Effector memory CD4-positive, alpha-beta T cell (primary cell): ENCODE measurements around the gene SSUH2.

Source experiments
- DNase-seq, 3 donors: peaks; one replicate each; pipeline ENCODE4 v3.0.0-alpha.2; 2020
- H3K27ac ChIP-seq: 2 replicates; pipeline ENCODE4 v1.7.0; 2013; ENCODE audit warnings: mild to moderate bottlenecking, low read length, moderate library complexity; ENCODE audit not compliant: insufficient read depth, poor library complexity, severe bottlenecking
- H3K27me3 ChIP-seq: replicated peaks from 2 replicates; pipeline ENCODE4 v1.7.0; 2013; ENCODE audit warnings: mild to moderate bottlenecking, low read length; ENCODE audit not compliant: insufficient read depth, control insufficient read depth, poor library complexity, severe bottlenecking
- H3K36me3 ChIP-seq: 2 replicates; pipeline ENCODE4 v1.7.0; 2013; ENCODE audit warnings: mild to moderate bottlenecking, low read length, moderate library complexity; ENCODE audit not compliant: control insufficient read depth, insufficient read depth
- H3K4me1 ChIP-seq: 2 replicates; pipeline ENCODE4 v1.7.0; 2013; ENCODE audit warnings: low read length, mild to moderate bottlenecking; ENCODE audit not compliant: control insufficient read depth, insufficient read depth, poor library complexity, severe bottlenecking
- H3K4me3 ChIP-seq: 2 replicates; pipeline ENCODE4 v1.7.0; 2013; ENCODE audit warnings: low read length, low read depth, mild to moderate bottlenecking; ENCODE audit not compliant: insufficient read depth, poor library complexity, severe bottlenecking
- H3K9me3 ChIP-seq: 2 replicates; pipeline ENCODE4 v1.7.0; 2013; ENCODE audit warnings: mild to moderate bottlenecking, low read length, moderate library complexity; ENCODE audit not compliant: control insufficient read depth

SSUH2 gene

DNA sequence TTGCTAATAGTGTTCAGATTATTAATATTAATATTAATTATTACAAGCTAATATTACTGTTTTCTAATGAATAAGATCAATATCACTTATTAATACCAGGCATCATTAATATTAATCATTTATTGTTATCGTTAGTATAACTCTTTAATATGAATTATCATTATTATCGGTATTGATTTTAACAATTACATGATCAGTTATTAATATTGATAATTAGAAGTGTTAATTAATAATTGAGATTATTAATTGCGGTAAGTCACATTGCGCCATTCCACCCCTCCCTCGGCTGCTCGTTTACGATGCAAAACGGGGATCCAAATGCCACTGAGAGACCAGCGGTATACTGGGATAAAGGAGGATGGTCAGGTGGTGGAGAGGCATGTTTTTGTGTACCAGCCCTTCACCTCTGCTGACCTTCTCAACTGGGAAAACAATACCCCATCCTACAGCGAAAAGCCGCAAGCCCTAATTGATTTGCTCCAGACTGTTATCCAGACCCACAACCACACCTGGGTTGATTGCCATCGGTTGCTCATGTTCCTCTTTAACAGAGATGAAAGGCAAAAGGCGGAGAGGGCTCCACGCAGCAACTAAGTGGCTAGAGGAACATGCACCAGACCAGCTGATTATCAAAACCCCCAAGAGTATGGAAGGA lies 28.6 kb upstream of the SSUH2 start:
- Histone ChIP-seq H3K27me3 (no peaks in the 10 kb centered on the region), H3K4me1 (no peaks in the 10 kb centered on the region), H3K4me3 (no peak overlapping the region), H3K27ac (no peak overlapping the region), H3K9me3 (no peaks in the 10 kb centered on the region), H3K36me3 (no peaks in the 10 kb centered on the region)
- no peak for DNase-seq

GRCh38 chr3:8669019-8669418 lies 24.4 kb upstream of the SSUH2 start:
- Histone ChIP-seq H3K9me3 (no peaks in the 10 kb centered on the region), H3K4me3 (no peak overlapping the region), H3K27ac (no peak overlapping the region), H3K36me3 (no peaks in the 10 kb centered on the region), H3K4me1 (no peaks in the 10 kb centered on the region), H3K27me3 (no peaks in the 10 kb centered on the region)
- DNase-seq = no peak

DNA sequence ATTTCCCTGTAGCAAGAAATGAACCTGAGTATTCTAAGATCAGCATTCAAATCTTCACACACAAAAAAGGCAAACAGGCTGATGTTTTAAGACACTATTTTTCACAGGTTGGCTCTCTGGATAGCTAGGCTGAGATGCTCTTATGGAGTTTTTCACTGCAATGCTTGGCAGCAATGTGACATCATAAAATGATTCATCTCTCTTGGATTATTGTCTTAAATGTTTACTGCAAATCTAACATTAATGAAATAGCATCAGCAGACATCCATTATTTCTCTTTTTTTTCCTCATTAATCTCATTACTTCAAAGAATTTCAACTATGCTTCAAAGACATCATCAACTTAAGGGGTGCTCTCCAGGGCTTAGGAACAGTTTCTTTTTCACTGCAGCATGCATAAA lies 23.6 kb upstream of the SSUH2 start:
- no peaks in the 10 kb centered on the region for H3K27me3 ChIP-seq
- no peaks in the 10 kb centered on the region for H3K9me3 ChIP-seq
- H3K27ac ChIP-seq = no peak overlapping the region
- H3K4me3 ChIP-seq = no peak overlapping the region
- no peak for DNase-seq
- H3K4me1 ChIP-seq = no peaks in the 10 kb centered on the region
- no peaks in the 10 kb centered on the region for H3K36me3 ChIP-seq

GRCh38 chr3:8667463-8668091 lies 23.0 kb upstream of the SSUH2 start:
- no peak for DNase-seq
- Histone ChIP-seq H3K36me3 (no peaks in the 10 kb centered on the region), H3K27ac (no peak overlapping the region), H3K9me3 (no peaks in the 10 kb centered on the region), H3K4me3 (no peak overlapping the region), H3K4me1 (no peaks in the 10 kb centered on the region), H3K27me3 (no peaks in the 10 kb centered on the region)

GRCh38 chr3:8665407-8665896 lies 20.9 kb upstream of the SSUH2 start:
- H3K4me1 ChIP-seq = no peaks in the 10 kb centered on the region
- no peaks in the 10 kb centered on the region for H3K36me3 ChIP-seq
- H3K27me3 ChIP-seq = no peaks in the 10 kb centered on the region
- H3K9me3 ChIP-seq = no peaks in the 10 kb centered on the region
- no peak overlapping the region for H3K4me3 ChIP-seq
- H3K27ac ChIP-seq = no peak overlapping the region
- DNase-seq = no peak

DNA sequence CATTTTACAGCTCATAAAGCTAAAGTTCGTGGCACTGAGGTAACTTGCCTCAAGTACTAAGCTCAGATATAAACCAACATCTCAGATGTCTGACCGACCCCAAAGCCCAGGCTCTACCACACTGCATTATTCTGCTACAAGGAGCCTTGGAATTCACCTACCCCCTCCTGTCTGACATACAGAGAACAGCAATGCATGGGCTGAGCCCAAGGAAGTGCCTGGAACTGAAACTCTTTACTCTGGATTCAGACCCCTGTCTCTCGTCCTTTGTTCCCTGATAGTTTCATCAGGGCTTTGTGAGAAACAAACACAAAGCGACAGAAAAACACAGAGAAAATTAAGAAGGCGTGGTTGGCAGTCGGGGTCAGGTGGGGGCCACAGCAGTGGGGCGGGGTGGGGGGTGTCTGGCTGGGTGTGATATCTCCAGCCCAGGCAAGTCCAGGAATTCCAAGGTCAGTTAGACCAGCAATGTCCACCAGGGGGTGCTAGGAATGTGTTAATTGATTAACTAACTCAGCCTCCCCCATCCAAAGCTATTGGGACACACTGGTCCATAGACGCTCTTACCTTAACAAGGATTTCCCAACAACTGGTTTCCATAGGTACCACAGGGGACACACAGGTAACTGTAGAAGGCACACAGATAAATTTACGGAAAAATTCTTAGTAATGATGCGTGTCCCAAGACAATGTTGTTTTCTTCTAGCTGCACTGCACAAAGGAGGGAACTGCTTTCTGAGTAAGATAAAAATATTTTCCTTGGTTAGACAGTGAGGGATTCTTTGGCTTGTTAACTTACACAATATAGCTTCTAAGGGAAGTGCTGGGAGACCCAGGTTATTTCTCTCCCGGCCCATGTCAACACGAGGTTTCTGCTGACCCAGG lies 18.8 kb upstream of the SSUH2 start:
- no peaks in the 10 kb centered on the region for H3K4me1 ChIP-seq

DNA sequence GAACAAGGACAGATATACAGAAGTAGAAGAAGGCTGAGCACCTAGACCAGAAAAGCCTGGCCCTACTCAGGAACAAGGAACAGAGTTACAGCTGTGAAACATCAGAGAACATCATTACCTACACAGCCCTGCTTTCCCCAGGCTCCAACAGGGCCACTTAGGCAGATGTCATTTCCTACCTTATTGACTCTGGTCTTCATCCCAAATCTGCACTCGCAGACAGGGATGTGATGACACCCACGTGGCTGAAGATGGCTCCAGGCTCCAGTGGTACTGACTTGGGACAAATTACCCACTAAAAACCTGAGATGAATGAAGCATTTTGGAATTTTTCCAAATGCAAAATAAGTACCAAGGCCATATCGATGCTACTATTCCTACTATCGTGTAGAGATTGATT lies 18.0 kb upstream of the SSUH2 start:
- H3K9me3 ChIP-seq = no peaks in the 10 kb centered on the region
- no peaks in the 10 kb centered on the region for H3K36me3 ChIP-seq
- H3K27me3 ChIP-seq = no peaks in the 10 kb centered on the region
- H3K4me3 ChIP-seq = no peak overlapping the region
- no peaks in the 10 kb centered on the region for H3K4me1 ChIP-seq
- H3K27ac ChIP-seq = no peak overlapping the region
- no peak for DNase-seq

More for the DNA sequence above, 18.8 kb upstream of the SSUH2 start:
- Histone ChIP-seq H3K36me3 (no peaks in the 10 kb centered on the region), H3K4me3 (no peak overlapping the region), H3K27me3 (no peaks in the 10 kb centered on the region), H3K9me3 (no peaks in the 10 kb centered on the region), H3K27ac (no peak overlapping the region)
- DNase-seq = no peak

DNA sequence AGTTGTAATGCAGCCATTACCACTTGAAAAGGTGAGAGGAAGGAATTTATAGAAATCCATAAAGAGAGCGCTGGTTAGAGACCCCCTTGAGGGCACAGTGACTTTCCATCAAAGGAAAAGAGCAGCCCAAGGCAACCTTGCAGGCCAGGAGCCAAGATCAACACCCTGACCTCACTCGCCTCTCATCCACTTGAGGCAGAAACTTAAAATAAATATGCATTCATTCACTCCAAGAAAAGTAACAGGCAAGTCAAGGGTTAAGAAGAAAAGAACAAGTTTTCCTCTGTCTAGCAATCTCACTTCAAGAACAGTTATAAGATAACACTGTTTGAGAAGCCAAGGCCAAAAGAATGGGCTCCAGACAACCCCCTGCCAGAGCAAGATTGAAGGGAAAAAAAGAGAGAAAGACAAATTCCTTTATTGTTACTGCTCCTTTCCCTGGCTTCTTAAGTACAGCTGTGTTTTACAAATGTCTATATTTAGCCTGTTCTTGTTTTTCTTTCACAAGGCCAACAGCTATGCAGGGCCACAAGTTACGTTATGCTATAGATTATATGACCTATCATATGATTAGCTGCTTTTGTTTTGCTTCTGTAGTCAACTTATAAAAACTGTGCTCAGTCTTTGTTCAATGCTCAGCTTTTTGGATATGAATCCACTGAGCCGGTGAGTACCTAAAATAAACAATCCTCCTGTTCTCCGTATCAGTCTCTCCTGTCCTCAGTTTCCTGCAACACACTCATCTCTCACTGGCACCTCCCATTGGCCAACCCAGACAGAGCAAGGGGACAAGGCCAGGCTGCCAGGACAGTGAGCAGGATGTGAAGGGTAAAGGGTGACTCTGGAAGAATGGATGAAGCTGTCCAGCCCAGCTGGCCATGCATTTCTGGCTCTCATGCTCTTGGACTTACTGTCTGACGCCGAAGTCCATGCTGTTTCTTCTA lies 15.8 kb upstream of the SSUH2 start:
- Histone ChIP-seq H3K27ac (no peak overlapping the region), H3K9me3 (no peaks in the 10 kb centered on the region), H3K4me1 (no peaks in the 10 kb centered on the region), H3K36me3 (no peaks in the 10 kb centered on the region), H3K4me3 (no peak overlapping the region), H3K27me3 (no peaks in the 10 kb centered on the region)
- DNase-seq = no peak

DNA sequence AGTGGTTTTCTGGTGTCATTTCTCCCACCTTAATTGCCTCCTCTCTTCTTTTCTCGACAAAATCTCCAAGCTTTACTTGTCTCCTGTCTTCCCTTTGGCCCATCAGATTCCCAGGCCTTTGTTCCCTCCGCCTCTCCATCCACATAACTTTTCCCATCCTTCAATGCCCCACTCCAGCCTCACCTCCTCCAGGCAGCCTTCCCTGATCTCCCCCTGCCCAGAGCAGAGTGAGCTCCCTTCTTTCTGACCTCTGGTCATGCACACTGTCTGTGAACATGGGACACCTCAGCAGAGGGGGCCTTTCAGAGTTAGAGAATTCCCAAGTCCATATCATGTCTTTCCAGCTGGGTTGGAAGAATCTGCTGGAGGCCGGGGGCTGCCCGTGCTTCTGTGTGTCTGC lies 14.6 kb upstream of the SSUH2 start:
- Histone ChIP-seq H3K4me3 (no peak overlapping the region), H3K9me3 (no peaks in the 10 kb centered on the region), H3K36me3 (no peaks in the 10 kb centered on the region), H3K4me1 (no peaks in the 10 kb centered on the region), H3K27me3 (no peaks in the 10 kb centered on the region), H3K27ac (no peak overlapping the region)
- DNase-seq = no peak
